Keratinocyte (primary cell): ENCODE measurements around the gene ACER3. TPM values are rescaled to one million over a fixed set of nuclear protein-coding genes. Genes with fewer than 3 reads are reported as not detected.

Experiments
- DNase-seq: peaks from one replicate; pipeline ENCODE4 v3.0.0-alpha.2; 2011; ENCODE audit warnings: low read depth, missing footprints, low spot score
- FAIRE-seq: peaks from 2 replicates; lab custom pipeline; 2011; peaks lifted over from hg19 to GRCh38; lab: Jason Lieb, UNC
- H2AFZ ChIP-seq: 2 replicates; pipeline ENCODE4 v1.6.0; 2012; ENCODE audit warnings: low read length, control low read depth, inconsistent platforms; ENCODE audit not compliant: control insufficient read depth
- H3K27ac ChIP-seq: 2 replicates; pipeline ENCODE4 v1.5.1; 2011; ENCODE audit warnings: low read length; ENCODE audit not compliant: control insufficient read depth, insufficient read depth
- H3K27me3 ChIP-seq: 3 replicates; pipeline ENCODE4 v1.6.0; 2011; ENCODE audit warnings: low read length; ENCODE audit not compliant: control insufficient read depth, insufficient read depth; ENCODE audit errors: extremely low read depth
- H3K36me3 ChIP-seq, 2 experiments: 2 replicates in 1 of 2; 3 replicates in 1 of 2; pipeline ENCODE4 v1.5.1; 2011; ENCODE audit warnings: low read length in 2 of 2, mild to moderate bottlenecking in 1 of 2; ENCODE audit not compliant: control insufficient read depth in 2 of 2, insufficient read depth in 2 of 2; ENCODE audit errors: extremely low read depth in 1 of 2
- H3K4me1 ChIP-seq: 3 replicates; pipeline ENCODE4 v1.5.1; 2011; ENCODE audit warnings: low read length; ENCODE audit not compliant: control insufficient read depth, insufficient read depth; ENCODE audit errors: extremely low read depth
- H3K4me2 ChIP-seq: 3 replicates; pipeline ENCODE4 v1.6.0; 2011; ENCODE audit warnings: low read depth, low read length; ENCODE audit not compliant: control insufficient read depth, insufficient read depth; ENCODE audit errors: extremely low read depth
- H3K4me3 ChIP-seq, 3 experiments: fragments of 200-600 bp in 1 of 3; sonication (generic) in 1 of 3; 2 replicates in 2 of 3; 3 replicates in 1 of 3; pipeline ENCODE4 v1.5.1; 2011 to 2016; ENCODE audit warnings: low read length in 3 of 3, mild to moderate bottlenecking in 3 of 3, control low read depth in 2 of 3, inconsistent platforms in 1 of 3, low read depth in 1 of 3, mixed read lengths in 1 of 3, mixed run types in 1 of 3, moderate library complexity in 1 of 3; ENCODE audit not compliant: control insufficient read depth in 2 of 3, insufficient read depth in 2 of 3; ENCODE audit errors: extremely low read depth in 1 of 3
- H3K79me2 ChIP-seq: 2 replicates; pipeline ENCODE4 v1.6.0; 2012; ENCODE audit warnings: low read length; ENCODE audit not compliant: control insufficient read depth, insufficient read depth
- H3K9ac ChIP-seq: 3 replicates; pipeline ENCODE4 v1.6.0; 2011; ENCODE audit warnings: low read length; ENCODE audit not compliant: control insufficient read depth, insufficient read depth; ENCODE audit errors: extremely low read depth
- H3K9me1 ChIP-seq: 3 replicates; pipeline ENCODE4 v1.6.0; 2011; ENCODE audit warnings: low read length; ENCODE audit not compliant: control insufficient read depth, insufficient read depth; ENCODE audit errors: extremely low read depth
- H3K9me3 ChIP-seq: 2 replicates; pipeline ENCODE4 v1.5.1; 2012; ENCODE audit warnings: low read depth, low read length; ENCODE audit not compliant: control insufficient read depth
- H4K20me1 ChIP-seq: 3 replicates; pipeline ENCODE4 v1.6.0; 2011; ENCODE audit warnings: low read length; ENCODE audit not compliant: control insufficient read depth, insufficient read depth; ENCODE audit errors: extremely low read depth
- CTCF ChIP-seq, 3 experiments: IDR thresholded peaks in 1 of 3; conservative IDR thresholded peaks in 1 of 3; optimal IDR thresholded peaks in 1 of 3; 2 replicates in 2 of 3; 3 replicates in 1 of 3; pipeline versions ENCODE3 to v1.5.1; 2011; ENCODE audit warnings: low read length in 3 of 3, mild to moderate bottlenecking in 3 of 3, moderate library complexity in 2 of 3, control low read depth in 1 of 3, inconsistent platforms in 1 of 3; ENCODE audit not compliant: insufficient read depth in 2 of 3; ENCODE audit errors: extremely low read depth in 1 of 3
- EZH2 ChIP-seq: IDR thresholded peaks from one replicate; pipeline ENCODE4 v1.6.1; 2012; ENCODE audit warnings: inconsistent platforms, mild to moderate bottlenecking, low read length, moderate library complexity
- dilution Hi-C: fragments of 300-500 bp; cut with MboI; formaldehyde crosslinking; loops from one replicate; pipeline ENCODE4 v1.7.0; 2020; ENCODE audit warnings: low sequenced_read_pairs; ENCODE audit not compliant: extremely low pct_ligation_motif_present
- polyA plus RNA-seq, 5 experiments: library from polyadenylated mRNA; depleted of rRNA in 3 of 5; stranded (reverse) in 3 of 5; stranded (forward) in 1 of 5; unstranded in 1 of 5; fragments of >200 nt; gene quantifications; 1 replicate in 1 of 5; 2 replicates in 3 of 5; 3 replicates in 1 of 5; pipeline versions ENCODE4 v1.2.1 to v1.2.3, GENCODE V29; 2011 to 2012; ENCODE audit warnings: missing spikeins in 2 of 5, low read depth in 1 of 5, low replicate concordance in 1 of 5

Gene ACER3
- polyA plus RNA-seq, 1 donor (not counting 4 experiments of a cell fraction or from before 2014, with no cell fraction given): 55.0 TPM

DNA sequence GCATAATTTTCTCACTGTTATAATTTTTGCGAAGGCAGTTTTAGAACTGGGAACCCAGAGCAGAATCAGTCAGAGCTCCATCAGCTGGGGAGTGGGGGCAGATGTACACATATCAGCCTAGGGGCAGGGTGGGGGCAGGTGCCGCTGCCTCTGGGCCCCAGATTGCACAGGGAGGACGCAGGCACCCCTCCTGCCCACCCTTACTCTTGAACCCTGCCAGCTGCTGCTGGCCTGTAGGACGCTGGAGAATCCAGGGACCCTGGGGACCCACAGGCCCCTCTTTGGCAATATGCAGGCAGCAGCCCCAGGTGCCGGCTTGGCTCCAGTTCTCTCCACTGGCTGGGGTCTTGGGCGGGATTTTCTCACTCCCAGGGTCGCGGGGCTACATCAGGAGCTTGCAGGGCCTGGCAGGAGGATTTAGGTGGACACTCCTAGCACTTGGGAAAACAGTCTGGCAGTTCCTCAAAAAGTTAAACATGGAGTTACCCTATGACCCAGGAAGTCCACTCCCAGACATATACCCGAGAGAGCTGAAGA, 197.3 kb downstream of the ACER3 start:
- Histone ChIP-seq H3K36me3 (no peaks in the 10 kb centered on the region), H3K9me3 (peaks cover 6% of the 10 kb centered on the region), H3K9ac (no peak overlapping the region), H3K27ac (no peak overlapping the region), H3K79me2 (no peaks in the 10 kb centered on the region), H4K20me1 (no peaks in the 10 kb centered on the region), H2AFZ (no peak overlapping the region), H3K4me3 (no peak overlapping the region), H3K4me2 (no peak overlapping the region), H3K9me1 (no peaks in the 10 kb centered on the region), H3K4me1 (no peaks in the 10 kb centered on the region), H3K27me3 (no peaks in the 10 kb centered on the region)
- no peak for TF ChIP-seq EZH2
- TF ChIP-seq CTCF (optimal IDR thresholded peaks at IDR 0.05 in 1 of 3, IDR thresholded peaks at IDR 0.05 in 1 of 3, conservative IDR thresholded peaks at IDR 0.05 in 1 of 3; ENCODE audit: extremely low read depth in 1 of 3, insufficient read depth in 2 of 3, low read length in 3 of 3): no peak
- dilution Hi-C loops: no loop called here
- DNase-seq: no peak
- no peak for FAIRE-seq

DNA sequence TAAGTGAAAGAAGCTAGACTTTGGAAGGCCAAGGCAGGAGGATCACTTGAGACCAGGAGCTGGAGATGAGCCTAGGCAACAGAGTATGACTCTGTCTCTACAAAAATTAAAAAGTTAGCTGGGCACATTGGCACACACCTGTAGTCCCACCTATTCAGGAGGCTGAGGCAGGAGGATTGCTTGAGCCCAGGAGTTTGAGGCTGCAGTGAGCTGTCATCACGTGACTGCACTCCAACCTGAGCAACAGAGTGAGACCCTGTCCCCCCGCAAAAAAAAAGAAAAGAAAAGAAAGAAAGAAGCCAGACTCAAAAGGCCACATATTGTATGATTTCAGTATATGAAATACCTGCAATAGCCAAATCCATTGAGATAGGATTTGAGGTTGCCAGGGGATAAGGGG, 198.2 kb downstream of the ACER3 start:
- Histone ChIP-seq H3K27me3 (no peaks in the 10 kb centered on the region), H2AFZ (no peak overlapping the region), H3K36me3 (no peaks in the 10 kb centered on the region), H3K4me2 (no peak overlapping the region), H3K4me3 (no peak overlapping the region), H3K4me1 (no peaks in the 10 kb centered on the region), H3K9me1 (no peaks in the 10 kb centered on the region), H4K20me1 (no peaks in the 10 kb centered on the region), H3K79me2 (no peaks in the 10 kb centered on the region), H3K9ac (no peak overlapping the region), H3K9me3 (peaks cover 6% of the 10 kb centered on the region), H3K27ac (no peak overlapping the region)
- dilution Hi-C loops: no loop called here
- no peak for TF ChIP-seq EZH2
- TF ChIP-seq CTCF (optimal IDR thresholded peaks at IDR 0.05 in 1 of 3, IDR thresholded peaks at IDR 0.05 in 1 of 3, conservative IDR thresholded peaks at IDR 0.05 in 1 of 3; ENCODE audit: extremely low read depth in 1 of 3, insufficient read depth in 2 of 3, low read length in 3 of 3): no peak
- FAIRE-seq (no peak), DNase-seq (no peak)
